ENCODE results near the gene DHX9.

The DHX9 gene

GRCh38 chr1:182930985-182931384 is 91.8 kb downstream of the DHX9 start:
- no peak for TF ChIP-seq CTCF (IDR thresholded peaks at IDR 0.05; ENCODE audit: borderline replicate concordance, insufficient read depth, low read depth, low read length)
- no peak overlapping the region for H3K4me3 ChIP-seq (ENCODE audit: low read depth, low read length)

- no peak overlapping the region for H3K4me3 ChIP-seq (ENCODE audit: low read depth, low read length)
- TF ChIP-seq CTCF (IDR thresholded peaks at IDR 0.05; ENCODE audit: borderline replicate concordance, insufficient read depth, low read depth, low read length): no peak
Measured at GRCh38 chr1:182935716-182936115, 96.6 kb downstream of the DHX9 start.

All from GM12875 (cell line).